ENCODE data around the gene HS6ST2.
"Not testable (repeated sequence)": the region's sequence is repeated elsewhere in the genome, so short reads cannot be mapped to it uniquely, and the experiment has no call there.

HS6ST2 gene

GRCh38 chrX:132990835-132991234 lies 32.4 kb upstream of the HS6ST2 start:
- H3K4me3 ChIP-seq (ENCODE audit: low read depth in 1 of 2, low read length in 1 of 2) = no peak overlapping the region
- H3K9me3 ChIP-seq = no peaks in the 10 kb centered on the region
- no peak overlapping the region for H3K27ac ChIP-seq
- no peaks in the 10 kb centered on the region for H3K27me3 ChIP-seq
- no peaks in the 10 kb centered on the region for H3K36me3 ChIP-seq
- H3K4me1 ChIP-seq (ENCODE audit: control insufficient read depth in 1 of 2, insufficient read depth in 1 of 2, low read depth in 1 of 2, low read length in 1 of 2) = no peaks in the 10 kb centered on the region
- TF ChIP-seq CTCF (IDR thresholded peaks at IDR 0.05) = no peak

- Histone ChIP-seq H3K27ac (no peak overlapping the region), H3K36me3 (no peaks in the 10 kb centered on the region), H3K4me3 (ENCODE audit: low read depth in 1 of 2, low read length in 1 of 2) (no peak overlapping the region), H3K4me1 (ENCODE audit: control insufficient read depth in 1 of 2, insufficient read depth in 1 of 2, low read depth in 1 of 2, low read length in 1 of 2) (no peaks in the 10 kb centered on the region), H3K9me3 (no peaks in the 10 kb centered on the region), H3K27me3 (no peaks in the 10 kb centered on the region)
- TF ChIP-seq CTCF (IDR thresholded peaks at IDR 0.05) = no peak
Observed at GRCh38 chrX:132986556-132986955, 28.1 kb upstream of the HS6ST2 start.

GRCh38 chrX:132984058-132984650 lies 25.7 kb upstream of the HS6ST2 start:
- H3K4me1 ChIP-seq (ENCODE audit: control insufficient read depth in 1 of 2, insufficient read depth in 1 of 2, low read depth in 1 of 2, low read length in 1 of 2) = no peaks in the 10 kb centered on the region
- TF ChIP-seq CTCF (IDR thresholded peaks at IDR 0.05) = no peak
- no peaks in the 10 kb centered on the region for H3K36me3 ChIP-seq
- H3K9me3 ChIP-seq = no peaks in the 10 kb centered on the region
- H3K27ac ChIP-seq = no peak overlapping the region
- H3K27me3 ChIP-seq = no peaks in the 10 kb centered on the region
- H3K4me3 ChIP-seq (ENCODE audit: low read depth in 1 of 2, low read length in 1 of 2) = no peak overlapping the region

GRCh38 chrX:132983496-132983895 lies 25.1 kb upstream of the HS6ST2 start:
- no peak overlapping the region for H3K27ac ChIP-seq
- no peak overlapping the region for H3K4me3 ChIP-seq (ENCODE audit: low read depth in 1 of 2, low read length in 1 of 2)
- no peaks in the 10 kb centered on the region for H3K27me3 ChIP-seq
- no peaks in the 10 kb centered on the region for H3K36me3 ChIP-seq
- H3K9me3 ChIP-seq = no peaks in the 10 kb centered on the region
- no peak for TF ChIP-seq CTCF (IDR thresholded peaks at IDR 0.05)
- no peaks in the 10 kb centered on the region for H3K4me1 ChIP-seq (ENCODE audit: control insufficient read depth in 1 of 2, insufficient read depth in 1 of 2, low read depth in 1 of 2, low read length in 1 of 2)

- not testable (repeated sequence) for H3K9me3 ChIP-seq
Observed at GRCh38 chrX:132980035-132980434, 21.6 kb upstream of the HS6ST2 start.

GRCh38 chrX:132968296-132968949 lies 10.0 kb upstream of the HS6ST2 start:
- no peak for TF ChIP-seq CTCF (IDR thresholded peaks at IDR 0.05)

More at GRCh38 chrX:132980035-132980434, 21.6 kb upstream of the HS6ST2 start:
- not testable (repeated sequence) for H3K27ac ChIP-seq; H3K4me3 ChIP-seq (ENCODE audit: low read depth in 1 of 2, low read length in 1 of 2); H3K36me3 ChIP-seq; H3K4me1 ChIP-seq (ENCODE audit: control insufficient read depth in 1 of 2, insufficient read depth in 1 of 2, low read depth in 1 of 2, low read length in 1 of 2); H3K27me3 ChIP-seq

More at GRCh38 chrX:132968296-132968949, 10.0 kb upstream of the HS6ST2 start:
- no peak overlapping the region for H3K27ac ChIP-seq
- no peaks in the 10 kb centered on the region for H3K4me1 ChIP-seq (ENCODE audit: control insufficient read depth in 1 of 2, insufficient read depth in 1 of 2, low read depth in 1 of 2, low read length in 1 of 2)
- H3K36me3 ChIP-seq = no peaks in the 10 kb centered on the region
- no peaks in the 10 kb centered on the region for H3K27me3 ChIP-seq
- H3K9me3 ChIP-seq = no peaks in the 10 kb centered on the region
- no peak overlapping the region for H3K4me3 ChIP-seq (ENCODE audit: low read depth in 1 of 2, low read length in 1 of 2)
